NOMO-1 treated with dmso at 0.1 percent for 144 hours (cell line): Measurements from ENCODE around the gene C1D.

Source experiments
- DNase-seq: peaks from one replicate; lab custom pipeline; 2025; ENCODE audit not compliant: unreplicated experiment; lab: John Stamatoyannopoulos, UW

Gene C1D

DNA sequence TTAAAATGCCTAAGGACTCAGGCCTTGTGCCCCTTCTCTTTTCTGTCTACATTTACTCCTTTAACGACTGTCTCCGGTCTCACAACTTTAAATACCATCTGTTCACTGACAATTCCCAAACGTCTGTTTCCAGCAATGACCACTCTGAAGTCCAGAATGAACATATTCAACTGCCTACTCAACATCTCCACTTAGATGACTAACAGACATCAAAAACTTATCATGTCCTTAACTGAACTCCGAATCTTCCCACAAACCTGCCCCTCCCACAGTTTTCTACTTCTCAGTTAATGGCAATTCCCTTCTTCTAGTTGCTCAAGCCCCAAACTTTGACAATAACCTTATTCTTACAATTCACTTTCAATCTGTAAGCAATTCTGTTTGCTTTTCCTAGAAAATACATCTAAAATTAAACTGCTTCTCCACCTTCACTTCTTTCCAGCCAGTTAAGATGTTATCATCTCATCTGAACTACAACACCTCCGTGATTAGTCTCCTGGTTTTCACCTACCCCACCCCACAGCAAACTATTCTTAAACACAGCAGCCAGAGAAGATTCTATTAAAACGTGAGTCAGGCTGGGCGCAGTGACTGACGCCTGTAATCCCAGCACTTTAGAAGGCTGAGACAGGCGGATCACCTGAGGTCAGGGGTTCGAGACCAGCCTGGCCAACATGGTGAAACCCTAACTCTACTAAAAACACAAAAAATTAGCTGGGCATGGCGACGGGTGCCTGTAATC, 2.8 kb downstream of the C1D start:
- DNase-seq = no peak

DNA sequence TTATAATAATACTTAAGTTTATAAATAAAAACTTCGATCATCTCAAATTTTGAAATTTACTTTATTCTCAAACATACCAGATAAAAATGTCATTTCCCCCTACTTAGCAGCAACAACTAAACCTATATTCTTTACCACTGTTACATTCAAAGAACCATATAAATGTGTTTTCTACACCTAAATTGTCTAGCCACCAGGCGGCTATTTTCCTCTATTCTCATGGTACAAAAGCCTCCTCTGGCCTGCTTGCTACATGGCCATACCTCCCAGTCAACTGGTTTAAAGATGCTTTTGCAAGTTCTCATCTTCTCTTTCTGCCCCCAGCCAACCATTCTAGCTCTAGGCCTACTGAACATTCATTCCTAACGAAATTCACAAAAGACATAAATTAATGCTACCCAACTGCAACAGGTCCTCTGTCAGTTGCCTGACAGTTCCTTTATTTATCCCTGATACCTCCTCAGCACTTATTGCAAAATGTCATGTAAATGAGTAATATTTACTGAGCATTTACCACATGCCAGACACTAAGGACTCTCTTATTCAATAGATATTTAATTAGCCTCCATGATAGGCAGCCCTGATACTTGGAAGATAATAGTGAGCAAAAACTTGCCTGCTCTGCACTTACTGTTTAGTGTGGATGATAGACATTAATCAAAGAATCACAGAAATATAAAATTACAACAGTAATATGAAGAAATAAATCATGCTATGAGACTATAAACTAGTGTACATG, 5.0 kb downstream of the C1D start:
- no peak for DNase-seq

DNA sequence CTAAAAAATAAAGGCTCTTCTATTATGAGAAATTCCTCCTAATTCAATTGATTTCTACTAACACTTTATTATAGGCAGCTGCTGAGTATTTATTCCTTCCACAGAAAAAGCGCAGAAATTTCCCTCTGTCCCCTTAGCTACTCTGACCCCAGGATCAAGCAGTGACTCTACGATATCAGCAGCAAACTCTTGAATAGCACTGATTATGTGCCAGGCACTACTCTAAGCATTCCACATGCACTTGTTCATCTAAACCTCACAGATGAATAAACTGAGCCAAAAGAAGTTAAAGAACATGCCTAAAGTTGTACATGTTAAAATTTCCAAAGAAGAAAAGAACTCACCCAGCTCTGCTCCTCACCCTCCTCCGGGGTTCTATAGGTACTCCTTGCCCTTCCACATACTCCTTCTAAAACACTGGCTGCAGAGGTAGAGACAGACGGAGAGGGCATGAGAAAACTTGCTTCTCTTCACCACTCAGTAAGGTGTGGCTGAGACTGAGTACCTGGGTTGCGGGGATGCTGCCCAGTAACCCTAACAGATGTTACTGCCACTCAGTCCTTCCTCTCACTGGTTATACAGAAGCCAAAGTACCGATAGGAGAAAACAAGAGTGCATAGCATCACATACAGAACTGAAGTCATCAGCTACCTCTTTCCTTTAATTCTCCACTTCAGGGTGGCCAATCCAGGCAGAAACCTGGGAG, 9.9 kb downstream of the C1D start:
- no peak for DNase-seq

DNA sequence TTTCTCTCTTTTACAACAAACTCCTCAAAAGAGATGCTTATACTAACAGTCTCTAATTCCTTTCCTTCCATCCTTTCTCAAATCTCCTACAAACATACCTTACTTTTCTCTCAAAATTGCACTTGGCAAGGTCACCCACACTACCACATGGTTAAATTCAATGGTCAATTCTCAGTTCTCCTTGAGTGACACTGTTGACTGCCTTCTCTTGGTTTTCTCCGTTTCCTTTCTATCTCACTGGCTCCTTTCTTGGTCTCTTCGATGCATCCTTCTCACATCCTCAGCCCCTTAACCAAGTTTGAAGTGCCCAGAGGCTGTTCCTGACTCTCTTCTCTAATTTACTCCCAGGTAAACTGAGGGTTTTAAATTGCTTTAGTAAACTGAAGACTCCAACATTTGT, 12.5 kb downstream of the C1D start:
- no peak for DNase-seq

DNA sequence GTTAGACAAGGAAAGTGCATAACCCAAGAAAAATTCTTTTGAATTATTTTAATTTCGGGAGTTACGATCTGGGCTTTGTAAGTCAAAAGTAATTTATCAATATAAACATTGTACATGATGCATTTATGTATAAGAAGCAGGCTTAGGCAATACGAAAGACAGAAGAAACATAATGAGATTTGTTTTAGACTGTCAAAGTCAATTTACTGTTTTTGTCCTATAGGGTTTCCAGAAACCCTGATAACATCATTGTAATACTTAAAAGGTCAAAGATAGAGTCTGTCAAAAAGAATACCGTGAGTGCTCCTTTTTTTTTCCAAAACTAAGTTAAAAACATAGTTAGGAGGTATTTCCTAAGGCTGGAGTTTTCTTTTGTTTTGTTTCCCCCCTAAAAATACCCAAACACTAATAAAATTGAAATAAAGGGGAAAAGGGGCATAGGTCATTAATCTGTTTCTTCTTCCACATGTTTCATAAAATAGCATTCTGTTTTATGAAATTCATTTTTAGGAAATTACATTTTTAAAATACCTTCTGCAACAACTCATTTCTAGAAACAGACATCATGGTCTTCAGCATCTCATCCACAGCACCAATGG, 16.1 kb downstream of the C1D start:
- DNase-seq = no peak

DNA sequence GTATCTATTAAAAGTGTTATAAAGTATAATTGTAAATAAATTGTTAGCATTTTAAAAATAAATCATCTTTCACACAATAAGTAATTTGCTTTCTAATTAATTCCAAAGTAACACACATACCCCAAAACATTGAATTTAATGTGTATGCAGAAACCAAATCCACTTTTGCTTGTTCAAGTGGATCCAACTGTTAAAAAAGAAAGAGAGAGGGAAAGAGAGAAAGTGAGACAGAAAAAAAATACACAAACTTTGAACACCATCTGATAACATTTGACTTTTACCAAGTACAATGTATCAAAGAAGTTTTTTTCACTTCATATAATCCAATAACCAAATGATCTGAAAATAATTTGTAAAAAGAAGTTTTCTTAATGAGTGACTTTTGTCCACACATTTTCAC, 16.6 kb downstream of the C1D start:
- DNase-seq = no peak

DNA sequence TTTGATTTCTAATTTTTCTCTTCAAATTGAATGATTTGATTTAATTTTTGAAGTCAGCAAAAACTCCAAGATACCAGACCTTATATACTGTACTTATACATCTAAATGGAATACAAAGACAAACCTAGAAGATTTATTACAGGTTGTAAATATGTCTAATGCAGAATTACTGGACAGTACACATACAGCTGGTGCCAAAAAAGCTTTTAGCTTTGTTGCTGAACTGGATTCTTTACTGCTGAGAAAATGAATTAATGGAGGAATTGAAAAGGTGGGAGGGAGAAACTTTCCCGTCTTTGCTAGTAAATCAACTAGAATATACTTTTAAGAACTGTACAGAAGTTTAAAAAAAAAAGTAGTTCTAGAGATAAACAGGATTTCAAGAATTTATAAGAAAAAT, 17.5 kb downstream of the C1D start:
- no peak for DNase-seq

DNA sequence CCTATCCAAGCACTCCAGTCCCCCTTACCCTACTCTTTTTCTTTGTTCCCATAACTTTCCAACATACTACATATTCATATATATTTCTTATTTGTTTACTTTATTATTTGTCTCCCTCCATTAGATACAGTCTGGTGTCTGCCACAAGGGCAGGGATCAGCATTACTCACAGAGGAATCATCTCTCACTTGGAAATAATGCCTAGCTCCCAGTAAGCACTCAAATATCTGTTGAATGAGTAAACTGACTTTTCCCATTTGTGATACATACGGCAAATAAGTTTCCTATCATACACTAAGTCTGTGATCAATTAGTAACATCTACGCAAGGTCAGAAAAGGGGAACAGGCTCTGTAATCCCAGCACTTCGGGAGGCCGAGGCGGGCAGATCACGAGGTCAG, 18.7 kb downstream of the C1D start:
- DNase-seq = no peak

DNA sequence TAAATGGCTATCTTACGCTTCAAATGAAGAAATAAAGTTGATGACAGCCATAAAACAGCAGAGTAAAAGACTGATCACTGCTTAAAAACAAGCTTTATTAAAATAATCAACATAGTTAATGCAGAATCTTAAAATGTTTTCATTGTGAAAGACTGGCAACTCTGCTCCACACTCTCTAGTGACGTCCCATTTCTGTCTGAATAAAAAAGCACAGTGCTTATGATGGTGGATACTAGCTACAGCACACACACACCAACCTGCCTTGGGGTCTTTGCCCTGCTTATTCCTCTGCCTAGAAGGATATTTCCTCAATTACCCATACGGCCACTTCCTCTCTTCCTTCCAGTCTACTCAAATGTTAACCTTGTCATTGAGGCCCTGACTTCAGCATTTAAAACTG, 19.1 kb downstream of the C1D start:
- no peak for DNase-seq

DNA sequence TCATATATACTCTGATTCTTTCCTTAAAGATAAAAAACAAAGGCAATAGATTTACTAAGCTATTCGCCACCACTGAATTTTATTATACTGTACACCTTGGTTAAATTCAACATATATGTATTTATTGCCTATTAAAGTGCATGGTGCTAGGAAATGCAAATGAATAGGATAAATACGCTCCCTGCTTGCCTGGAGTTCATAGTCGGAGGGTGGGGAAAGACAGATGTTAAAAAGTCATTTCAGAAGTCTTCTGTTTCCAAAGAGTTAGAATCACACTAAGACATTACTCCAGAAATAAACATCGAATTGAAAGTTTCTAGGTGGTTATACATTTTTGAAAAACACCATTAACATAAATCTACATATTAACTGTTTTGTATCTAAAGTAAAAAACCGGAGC, 19.8 kb downstream of the C1D start:
- no peak for DNase-seq

DNA sequence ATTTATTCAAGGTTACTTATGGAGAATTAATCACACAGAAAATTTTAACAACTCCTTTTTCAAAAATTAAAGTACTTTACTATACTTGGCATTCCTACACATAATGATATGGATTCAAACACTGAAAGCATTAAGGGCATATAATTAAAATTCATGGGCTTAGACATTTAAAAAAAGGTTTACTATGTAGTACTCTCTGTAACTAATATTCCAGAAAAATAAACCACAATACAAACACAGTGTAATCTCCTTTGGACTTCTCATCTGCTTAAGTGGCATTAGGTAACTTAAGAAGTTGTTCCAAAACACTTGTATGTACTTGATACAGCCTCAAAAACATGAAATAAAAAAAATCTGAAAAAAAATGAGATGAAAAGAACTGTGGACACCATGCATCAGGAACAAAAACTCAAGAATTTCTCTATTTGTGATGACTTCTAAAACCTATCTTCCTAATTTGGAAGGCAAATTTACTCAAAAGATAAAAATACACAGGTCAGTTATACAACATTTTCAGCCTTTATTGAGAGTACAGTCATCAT, 21.0 kb downstream of the C1D start:
- DNase-seq = no peak

DNA sequence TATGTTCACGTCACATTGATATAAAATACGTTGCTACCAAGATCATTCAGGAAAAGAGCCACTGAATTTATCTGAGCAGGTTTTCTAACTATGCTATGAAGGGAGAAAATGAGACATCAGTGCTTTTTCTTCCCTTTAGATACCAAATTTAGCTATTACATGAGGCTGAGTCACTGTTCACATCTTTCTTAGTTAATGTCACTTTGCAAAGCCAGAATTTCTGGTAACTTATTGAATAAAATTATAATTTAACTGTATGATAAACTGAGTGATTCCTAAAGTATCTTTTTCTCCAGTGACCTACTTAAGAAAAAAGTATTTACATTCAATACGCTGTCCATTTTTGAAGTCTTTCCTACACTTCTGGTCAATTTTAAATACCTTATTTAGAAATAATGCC, 22.7 kb downstream of the C1D start:
- DNase-seq = no peak

DNA sequence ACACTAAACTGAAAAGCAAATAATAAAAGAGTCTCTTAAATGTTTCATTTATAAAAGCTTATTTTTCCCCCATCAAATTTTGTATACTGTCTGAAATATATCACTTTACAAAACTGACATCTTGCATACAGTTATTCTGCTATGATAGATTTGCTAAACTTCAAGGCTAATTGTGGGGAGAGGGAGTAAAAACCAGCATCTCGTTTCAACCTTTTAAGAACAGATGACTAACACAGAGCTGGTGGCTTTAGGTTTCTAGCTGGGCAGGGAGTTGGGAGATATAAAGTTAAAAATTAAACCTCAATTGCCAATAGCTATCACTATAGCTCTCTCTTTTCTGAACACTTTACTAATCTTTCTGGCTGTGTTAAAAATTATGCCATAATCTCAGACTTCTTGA, 23.5 kb downstream of the C1D start:
- no peak for DNase-seq

DNA sequence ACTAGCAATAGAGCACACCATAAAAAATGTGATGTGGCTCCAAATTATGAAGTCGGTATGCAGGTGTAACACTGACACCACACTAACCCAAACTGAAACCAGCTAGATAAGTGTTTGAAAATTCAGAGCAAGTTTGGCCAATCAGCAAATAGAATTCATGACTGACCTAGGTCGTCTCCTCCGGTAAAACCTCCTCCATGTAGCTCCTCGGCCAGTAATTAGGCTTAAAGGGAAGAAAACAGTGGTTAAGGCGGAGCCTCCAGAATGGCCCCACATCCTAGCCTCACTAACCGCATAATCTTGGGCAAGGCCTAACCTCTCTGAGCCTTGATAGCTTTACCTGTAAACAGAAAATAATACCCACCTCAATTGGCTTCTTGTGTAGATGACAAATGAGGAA, 30.1 kb downstream of the C1D start:
- no peak for DNase-seq

DNA sequence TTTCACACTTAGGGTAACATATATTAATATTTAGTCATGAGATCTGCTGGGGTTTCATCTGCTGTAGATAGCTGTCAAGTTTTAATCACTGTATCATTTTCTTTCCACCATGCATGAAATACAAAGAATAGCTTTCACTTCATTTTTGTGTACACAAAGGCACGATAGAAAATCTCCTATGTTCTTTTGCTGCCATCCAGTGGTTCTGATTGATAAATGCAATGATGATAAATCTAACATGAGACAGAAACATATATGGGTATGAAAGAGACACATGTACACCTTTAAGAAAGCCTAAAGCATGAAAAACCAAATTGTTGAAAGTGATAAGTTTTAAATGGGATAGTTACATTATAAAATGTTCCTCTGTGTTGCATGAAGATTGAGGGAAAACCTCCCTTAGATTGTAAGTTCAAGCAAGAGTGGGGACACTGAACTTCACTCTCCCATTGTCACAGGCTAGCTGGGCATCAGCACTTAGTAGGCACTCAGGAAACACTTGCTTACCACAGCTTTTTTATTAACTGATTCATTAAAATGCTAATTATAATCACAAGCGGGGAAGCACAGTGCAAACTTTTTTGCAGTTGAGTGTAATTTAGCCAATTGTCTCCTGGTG, 31.2 kb downstream of the C1D start:
- DNase-seq = no peak

DNA sequence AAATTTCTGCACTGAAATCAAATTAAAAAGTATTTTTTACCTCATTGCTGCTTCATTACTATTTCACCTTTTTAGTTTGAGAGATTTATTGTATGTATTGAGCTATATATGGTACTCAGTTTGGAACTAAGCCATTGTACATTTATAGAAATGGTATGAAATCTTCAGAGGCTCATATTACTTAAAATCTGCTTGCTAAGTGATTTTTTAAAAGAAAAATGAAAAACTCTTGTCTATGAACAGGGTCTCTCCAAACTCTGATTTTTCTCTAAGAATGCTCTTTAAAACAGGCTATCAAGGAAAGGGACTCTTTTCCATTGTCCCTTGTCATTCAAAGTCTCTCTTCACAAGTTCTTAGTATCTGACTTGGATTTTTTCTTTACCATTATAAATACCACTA, 31.8 kb downstream of the C1D start:
- no peak for DNase-seq

DNA sequence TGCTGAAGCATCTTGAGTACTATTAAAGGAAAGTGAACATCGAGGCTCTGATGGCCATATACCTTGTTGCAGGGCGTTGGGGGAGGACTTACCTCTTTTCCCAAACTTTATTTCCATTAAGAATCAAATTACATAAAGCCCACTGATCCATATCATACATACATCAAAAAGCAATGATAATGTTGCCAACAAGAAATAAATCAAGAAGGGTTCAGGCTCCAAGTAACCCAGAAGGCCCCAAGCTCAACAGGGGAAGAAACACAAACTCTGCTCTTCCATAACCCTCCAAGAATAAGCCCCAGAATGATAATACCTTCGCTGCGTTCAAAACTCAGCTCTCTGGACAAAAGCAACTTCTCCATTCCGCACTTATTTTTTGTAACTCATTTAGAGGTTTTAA, 32.3 kb downstream of the C1D start:
- no peak for DNase-seq

DNA sequence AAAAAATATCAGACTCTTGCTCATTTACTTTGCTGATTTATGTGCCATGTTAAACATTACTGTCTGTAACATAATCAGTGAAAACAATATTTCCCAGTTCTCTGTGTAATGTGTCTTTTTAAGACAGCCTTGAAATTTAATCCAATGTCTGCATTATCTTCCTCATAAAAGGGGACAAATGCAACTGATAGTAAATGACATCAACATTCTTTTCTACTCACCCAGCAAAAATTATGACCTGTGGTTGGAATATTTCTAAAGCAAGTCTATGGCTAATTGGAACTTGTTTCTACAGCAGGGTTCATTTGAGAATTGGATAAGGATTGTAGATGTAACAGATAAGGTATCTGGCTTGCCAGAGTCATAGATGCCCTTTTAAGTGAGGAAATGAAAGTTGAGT, 34.8 kb downstream of the C1D start:
- no peak for DNase-seq

DNA sequence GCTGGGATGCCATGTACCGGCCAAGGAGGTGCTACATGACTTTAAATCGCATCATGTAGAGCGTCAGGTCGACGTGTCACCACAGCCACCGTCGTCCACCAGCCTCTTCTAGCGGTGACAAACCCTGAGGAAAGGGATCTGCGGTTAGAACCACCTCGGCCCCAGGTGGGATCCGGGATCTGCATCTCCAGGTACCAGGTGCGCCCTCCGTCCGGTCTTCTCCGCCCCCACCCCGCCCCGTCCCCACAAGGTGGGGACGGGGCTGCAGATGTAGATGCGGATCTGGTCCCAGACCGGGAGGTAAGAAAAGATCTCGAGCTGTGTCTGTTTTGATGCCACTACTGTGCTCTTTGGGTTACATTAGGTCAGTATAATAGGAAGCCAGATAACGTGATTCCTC, 38.4 kb downstream of the C1D start:
- DNase-seq = no peak

DNA sequence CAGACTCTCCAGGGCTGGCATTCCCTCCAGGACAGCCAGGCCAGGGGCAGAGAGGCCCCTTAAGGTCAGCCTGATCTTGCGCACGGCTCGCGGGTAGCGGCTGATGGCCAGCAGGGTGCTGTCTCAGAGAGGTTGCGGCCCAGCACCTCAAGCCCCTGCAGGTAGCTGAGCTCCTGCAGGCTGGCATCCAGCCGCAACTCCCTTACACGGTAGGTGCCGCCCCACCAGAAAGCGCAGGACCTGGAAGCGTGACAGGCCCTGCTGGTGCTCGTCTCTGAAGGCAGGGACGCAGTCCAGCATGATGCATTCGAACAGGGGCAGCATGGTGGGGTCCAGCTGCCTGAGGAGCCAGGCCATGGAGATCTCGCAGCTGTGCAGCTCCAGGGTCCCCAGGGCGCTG, 38.9 kb downstream of the C1D start:
- no peak for DNase-seq

DNA sequence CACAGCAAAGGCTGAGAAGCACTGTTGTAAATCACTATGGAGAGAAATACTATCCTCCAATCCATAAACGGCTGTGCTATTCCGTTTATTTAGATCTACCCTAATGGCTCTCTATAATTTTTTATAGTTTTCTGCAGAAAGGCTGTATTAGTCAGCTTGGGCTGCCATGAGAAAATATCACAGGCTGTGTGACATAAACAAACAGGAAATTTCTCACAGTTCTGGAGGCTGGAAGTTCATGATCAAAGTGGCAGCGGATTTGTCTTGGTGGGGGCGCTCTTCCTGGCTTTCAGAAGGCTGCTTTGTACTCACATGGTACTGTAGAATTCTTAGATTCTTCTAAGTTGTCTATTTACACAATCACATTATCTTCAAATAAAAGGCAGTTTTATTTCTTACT, 44.1 kb downstream of the C1D start:
- DNase-seq = no peak
